GM19397 (cell line): ENCODE measurements around the gene IGF2R.

Experiments used
- ATAC-seq: cut with Tn5 transposase; IDR thresholded peaks from one replicate; pipeline ENCODE4 v1.9.1; 2021; ENCODE audit warnings: mild to moderate bottlenecking, moderate library complexity; ENCODE audit not compliant: unreplicated experiment

IGF2R gene

DNA sequence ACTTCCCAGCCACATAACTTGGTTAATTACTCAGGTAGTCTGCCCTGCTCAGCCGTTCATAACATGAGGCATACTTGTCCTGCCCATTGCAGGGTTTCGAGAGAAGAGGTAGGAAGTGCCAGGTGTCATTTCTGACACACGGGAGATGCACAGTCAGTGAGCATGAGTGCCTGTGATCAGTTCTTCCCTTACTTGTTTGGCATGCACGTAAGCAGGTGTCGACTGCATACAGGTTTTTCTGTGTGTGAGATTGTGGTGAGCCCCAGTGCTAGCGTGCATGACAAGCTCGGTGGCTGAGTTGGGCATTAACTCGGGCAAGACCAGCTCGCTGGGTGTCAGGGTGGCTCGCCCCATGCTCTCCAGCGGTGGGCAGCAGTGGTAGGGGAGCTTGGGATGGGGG lies 101.5 kb downstream of the IGF2R start:
- no peak for ATAC-seq

DNA sequence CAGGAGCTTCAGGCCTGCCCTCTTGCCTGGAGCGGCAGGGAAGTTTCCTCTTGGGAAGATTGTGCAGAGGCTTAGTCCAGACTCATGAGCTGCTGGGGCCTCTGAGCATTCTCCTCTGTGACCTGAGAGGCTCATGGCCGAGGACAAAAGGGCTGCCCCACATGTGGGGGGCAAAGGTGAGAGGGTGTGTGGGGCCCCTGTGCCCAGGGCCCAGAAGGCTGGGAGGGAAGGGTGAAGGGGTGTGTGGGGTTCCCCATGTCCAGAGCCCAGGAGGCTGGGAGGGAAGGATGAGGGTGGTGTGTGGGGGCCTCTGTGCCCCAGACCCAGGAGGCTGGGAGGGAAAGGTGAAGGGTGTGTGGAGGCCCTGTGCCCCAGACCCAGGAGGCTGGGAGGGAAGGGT lies 101.9 kb downstream of the IGF2R start:
- no peak for ATAC-seq

DNA sequence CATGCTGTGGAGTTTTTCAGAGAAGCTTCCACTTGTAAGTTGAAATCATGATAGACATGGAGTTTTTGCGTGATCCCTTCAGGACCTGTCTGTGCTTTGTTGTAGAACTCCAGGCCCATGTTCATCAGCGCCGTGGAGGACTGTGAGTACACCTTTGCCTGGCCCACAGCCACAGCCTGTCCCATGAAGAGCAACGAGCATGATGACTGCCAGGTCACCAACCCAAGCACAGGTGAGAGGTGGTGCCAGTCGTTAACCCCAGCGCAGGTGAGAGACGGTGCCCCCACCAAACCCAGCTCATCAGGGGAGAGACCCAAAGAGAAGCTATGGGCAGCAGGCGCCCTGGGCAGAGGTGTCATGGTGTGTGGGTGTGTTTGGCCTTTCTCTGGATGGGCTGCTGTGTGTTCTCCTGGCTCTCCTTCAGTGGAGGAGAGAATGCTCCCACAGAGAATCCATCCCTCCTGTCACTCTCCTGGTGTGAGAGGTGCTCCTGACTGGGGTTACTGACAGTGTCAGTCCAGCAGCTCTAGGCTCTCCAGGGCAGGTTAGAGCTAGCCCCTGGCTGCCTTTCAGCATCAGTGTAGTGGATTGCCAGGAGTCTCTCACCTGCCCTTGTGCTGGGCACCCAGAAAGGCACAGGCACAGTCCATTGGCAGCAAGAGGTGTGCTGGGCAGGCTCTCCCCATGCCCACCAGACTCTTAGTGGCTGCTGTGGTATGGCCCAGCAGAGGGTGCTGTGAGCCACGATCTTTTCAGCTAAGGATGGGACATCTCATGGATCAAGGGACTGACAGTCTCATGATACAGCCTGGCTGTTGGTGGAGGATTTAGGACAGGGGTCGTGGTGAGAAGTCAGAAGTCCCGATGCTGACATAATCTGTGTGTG lies 103.2 kb downstream of the IGF2R start:
- no peak for ATAC-seq

DNA sequence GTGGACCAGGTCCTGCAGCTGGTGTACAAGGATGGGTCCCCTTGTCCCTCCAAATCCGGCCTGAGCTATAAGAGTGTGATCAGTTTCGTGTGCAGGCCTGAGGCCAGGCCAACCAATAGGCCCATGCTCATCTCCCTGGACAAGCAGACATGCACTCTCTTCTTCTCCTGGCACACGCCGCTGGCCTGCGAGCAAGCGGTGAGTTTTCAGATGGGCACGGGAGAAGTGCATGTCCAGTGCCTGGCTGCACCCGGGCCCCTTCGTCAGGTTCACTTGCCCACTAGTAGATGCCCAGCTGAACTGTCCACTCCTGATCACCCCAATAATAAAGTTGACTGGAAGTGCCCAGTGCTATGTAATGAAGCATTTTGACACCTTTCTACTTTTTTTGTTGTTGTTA lies 104.4 kb downstream of the IGF2R start:
- ATAC-seq = no peak

DNA sequence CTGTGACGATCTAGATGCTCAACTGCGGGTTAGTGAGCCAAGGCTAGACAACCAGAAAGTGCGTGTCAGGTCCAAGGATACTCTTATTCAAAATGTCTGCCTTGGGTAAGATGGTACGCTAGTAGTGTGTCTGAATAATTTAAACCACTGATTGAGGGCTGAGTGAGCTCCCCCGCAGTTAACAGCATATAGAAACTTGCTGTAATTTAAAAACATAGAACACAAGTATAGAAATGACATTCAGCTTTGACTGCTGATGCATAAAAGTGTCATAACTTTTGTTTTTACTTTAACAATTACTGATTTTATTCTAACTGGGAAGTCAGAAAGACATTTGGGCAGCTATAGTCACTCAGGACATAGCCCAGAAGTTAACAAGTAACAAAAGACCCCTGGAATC lies 107.1 kb downstream of the IGF2R start:
- ATAC-seq = no peak

DNA sequence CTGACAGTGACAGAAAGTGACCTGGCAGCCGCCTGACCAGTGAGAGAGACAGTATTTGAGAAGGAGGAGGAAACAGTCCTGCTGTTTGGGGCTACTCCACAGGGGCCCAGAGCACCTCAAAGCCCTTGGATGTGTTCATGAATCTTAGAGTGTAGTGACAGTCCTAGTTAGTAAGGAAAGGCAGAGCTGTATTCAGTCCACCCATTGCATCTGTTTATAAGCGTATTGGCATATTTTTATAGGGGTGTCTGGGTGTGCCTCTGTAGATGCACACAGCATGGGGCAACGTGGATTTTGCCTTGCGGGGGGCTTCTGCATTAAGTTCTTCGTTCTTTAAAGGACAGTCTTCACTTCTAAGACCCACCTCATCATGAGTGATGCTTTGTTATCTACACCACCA lies 108.1 kb downstream of the IGF2R start:
- no peak for ATAC-seq

DNA sequence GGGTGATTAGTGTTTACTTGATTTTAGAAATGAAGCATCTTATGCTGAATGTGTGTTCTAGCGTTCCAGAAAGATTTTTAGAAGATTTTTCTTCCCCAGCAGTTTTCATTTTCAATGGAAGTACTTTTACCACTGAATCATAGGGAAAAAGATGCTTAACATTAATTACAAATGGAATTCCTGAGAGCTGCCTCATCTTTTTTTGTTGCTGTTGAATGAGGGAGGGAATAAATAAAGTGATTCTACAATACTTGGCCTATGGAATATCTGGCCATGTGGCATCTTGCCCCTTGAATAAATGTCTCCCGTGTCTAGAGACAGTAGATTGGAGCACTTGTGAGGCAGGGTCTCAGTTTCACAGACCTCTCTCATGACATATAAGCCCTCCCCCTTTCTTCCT lies 108.6 kb downstream of the IGF2R start:
- no peak for ATAC-seq

DNA sequence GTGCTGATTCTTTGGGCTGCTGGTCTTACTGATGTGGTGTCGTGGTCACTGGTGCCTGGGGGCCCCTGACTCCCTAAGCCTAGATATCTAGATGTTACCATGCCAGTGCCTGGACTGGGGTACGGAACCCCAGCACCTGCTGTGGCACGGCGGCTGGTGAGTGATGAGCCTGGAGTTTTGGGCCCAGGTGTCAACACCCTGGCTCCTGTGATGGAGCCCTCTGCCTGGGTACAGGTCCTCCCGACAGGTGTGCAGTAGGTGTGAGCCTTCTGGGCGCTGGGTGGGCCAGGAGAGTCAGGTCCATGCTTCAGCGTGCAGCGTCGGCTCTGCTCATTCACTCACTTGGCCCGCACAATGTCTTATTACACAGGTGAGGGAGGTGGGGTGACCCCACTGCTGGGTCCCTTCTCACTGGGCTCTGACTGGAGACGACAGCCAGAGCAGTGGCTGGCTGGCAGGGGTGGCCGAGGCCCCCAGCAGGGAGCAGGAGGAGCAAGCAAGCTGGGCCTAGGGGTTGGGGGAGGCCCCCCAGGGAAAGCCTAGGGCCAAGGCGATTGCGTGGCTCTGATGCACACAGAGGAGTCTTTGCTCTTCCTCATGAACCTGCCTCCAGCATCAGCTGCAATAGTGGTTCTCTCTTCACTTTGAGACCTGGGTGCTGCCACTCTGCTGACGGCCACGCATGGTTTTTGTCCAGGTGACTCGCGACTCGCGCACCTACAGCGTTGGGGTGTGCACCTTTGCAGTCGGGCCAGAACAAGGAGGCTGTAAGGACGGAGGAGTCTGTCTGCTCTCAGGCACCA lies 110.2 kb downstream of the IGF2R start:
- no peak for ATAC-seq

DNA sequence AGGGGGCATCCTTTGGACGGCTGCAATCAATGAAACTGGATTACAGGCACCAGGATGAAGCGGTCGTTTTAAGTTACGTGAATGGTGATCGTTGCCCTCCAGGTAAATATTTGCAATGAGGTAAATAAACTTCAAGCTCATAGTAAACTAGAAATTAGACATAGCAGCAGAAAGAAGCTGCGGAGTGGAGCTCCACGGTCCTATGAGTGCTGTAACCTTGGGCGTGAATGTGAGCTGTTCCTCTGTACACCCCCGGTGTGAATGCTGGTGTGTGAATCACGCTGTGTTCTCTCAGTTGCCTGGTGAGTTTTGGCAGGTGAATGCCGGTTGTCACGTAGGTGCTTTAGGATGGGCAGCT lies 110.8 kb downstream of the IGF2R start:
- no peak for ATAC-seq

DNA sequence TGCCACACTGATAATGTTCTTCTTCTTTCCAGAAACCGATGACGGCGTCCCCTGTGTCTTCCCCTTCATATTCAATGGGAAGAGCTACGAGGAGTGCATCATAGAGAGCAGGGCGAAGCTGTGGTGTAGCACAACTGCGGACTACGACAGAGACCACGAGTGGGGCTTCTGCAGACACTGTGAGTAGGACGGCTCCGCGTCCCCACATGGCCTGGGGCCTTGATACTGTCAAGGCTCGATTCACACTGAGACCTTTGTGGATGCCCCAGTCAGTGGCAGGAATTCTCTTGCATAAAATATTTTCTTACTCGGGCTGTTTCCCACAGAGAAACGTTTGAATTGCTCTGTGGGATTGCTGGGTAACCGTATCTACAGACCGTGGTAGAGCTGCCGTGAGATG lies 111.2 kb downstream of the IGF2R start:
- ATAC-seq = no peak

DNA sequence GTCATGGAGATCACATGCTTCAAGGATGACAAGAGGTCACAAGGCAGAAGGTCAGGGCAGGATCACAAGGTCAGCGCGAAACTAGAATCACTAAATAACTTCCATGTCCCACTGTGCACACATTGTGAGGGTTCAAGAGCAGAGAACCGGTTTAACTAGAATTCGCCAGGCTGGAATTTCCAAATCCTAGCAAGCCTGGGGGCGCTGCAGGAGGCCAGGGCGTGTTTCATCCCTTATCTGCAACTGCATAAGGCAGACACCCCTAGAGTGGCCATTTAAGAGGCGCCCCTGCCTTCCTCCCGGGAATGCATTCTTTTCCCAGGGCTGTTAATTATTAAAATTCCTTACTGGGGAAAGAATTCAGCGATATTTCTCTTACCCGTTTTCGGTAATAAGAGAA lies 112.5 kb downstream of the IGF2R start:
- no peak for ATAC-seq

DNA sequence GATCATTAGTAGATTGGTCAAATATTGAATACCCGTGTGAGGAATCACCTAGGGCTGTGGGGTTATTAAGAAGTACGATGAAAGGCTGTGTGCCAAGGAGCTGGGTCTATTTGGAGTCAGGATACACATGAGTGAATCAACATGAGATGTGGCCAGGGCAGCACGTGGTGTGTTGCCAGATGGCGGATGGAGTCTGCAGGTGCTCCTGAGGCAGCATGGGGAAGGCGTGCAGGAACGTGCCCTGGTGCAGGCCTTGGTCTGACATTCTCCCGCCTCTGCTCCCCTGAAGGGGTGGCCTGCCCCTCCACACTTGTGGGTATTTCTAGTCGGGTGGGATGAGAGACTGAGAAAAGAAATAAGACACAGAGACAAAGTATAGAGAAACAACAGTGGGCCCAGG lies 113.7 kb downstream of the IGF2R start:
- ATAC-seq = no peak

DNA sequence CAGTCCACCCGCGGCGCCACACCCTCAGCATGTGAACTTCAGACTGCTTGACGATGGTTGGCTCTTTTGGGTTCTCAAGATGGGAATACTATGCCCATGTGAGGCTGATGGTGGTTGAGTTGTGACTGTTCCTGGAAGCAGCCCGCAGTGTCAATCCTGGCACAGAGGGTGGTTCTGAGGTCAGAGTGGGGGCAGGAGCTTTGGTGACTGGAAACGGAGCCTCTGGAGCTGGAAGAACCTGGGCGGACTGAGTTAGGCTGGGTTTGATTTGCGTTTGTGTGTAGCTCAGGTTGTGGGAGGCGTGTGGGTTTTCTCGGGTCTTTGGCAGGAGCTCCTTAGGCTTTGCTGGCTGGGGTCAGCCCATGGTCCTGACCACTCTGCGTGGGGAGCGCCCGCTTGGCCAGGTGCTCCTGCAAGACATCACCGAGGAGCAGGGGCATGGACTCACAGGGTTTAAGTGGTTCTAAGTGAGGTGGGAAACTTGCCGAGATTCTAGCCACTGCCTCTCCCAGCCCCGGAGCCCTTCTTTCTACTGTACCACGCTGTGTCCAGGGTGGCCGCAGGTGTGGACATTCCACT lies 115.4 kb downstream of the IGF2R start:
- ATAC-seq = no peak

DNA sequence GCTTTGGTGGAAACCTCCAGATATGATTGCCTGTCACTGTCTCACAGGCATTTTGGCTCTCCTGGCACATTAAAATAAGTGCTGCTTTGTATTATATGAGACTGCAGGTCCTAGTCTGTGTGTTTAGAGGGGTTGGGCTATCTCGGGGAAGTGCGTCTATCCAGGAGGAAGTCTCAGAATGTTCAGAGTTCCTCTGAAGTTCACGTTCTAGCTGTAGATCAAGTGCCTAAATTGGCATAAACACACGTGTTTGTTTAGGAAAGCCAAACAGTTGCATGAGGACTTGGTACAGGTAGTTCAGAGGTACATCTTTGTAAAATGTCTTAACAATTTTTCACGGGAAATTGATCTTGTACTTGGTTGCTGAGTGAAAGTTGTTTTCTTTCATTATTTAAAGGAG lies 116.3 kb downstream of the IGF2R start:
- ATAC-seq = no peak

DNA sequence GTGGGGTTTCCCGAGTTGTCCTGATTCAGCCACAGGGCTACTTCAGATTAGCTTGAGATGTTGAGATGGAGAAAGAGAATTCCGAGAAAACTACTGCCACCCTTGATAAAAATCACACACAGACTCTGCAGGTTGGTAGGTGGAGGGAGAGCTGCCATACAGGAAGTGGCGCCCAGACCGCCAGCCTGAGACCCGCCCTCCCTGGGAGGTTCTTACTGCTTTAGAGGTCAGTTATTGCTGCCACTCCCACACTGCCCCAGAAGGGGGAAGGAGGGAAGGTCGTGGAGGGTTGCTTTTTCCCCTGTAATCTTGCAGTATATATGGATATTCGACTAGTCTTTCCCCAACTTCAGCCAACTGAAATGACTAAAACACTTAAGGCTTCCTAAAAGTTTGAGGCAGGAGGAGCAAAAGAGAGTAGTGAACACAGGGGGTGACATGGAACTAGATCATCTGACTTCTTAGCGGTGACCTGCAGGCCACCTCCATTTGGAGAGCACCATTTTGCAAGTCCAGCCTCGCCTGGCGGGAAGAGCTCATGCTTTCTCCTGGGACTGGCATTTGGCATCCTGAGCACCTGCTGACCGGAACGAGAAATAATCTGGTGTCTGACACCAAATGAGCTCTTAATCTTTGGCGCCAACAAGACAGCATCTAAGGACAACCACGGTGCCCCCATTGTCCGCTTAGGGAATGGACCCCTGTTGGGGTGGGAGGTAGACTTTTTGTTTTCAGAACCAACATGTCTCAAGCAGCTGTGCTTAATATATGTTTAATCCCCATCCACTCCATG lies 117.0 kb downstream of the IGF2R start:
- no peak for ATAC-seq

DNA sequence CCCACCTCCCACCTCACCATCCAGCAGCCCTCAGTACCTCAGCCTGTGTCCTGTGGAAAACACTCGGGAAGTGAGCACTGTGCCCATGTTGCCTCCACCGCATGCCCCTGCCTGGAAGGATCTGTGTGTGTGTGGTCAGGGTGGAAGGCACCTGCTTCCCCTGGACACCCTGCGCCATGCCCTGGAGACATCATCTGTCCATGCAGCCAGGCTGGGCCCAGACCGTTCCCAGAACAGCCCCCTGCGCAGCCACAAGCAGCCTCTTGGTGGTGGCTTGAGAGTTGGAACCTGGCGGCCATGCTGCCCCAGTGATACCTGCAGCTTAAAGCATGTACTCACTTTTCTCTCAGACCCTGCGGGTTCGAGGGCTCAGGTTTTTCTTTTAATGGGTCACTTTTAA lies 117.9 kb downstream of the IGF2R start:
- ATAC-seq = no peak

DNA sequence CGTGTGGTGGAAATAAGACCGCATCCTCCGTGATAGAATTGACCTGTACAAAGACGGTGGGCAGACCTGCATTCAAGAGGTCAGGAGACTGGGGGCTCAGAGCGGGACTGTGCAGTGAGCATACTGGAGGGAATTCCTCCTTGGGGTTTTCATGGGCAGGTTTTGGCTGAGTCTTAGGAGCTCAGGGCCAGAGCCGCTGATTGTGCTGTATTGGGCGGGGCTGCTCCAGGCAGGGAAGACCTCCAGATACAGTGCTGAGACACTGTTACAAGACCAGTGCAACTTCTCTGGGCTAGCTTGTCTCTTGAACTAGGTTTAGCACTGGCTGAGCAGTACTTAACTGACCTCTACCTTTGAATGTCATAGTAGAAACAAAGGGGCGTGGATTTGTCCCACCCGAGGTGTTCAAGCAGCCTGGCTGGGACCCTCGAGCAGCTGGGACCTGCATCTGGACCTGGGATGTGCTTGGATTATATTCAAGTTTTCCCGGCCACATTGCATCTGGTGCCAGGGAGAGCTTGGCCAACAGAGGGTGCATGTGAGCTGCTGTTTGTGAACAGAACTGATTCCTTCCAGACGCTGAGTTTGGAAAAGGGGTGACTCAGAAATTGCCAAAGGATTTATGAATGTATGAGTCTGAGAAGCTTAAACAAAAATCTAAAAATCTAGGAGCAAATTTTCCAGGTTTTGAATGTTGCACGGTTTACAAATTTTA lies 119.3 kb downstream of the IGF2R start:
- no peak for ATAC-seq

DNA sequence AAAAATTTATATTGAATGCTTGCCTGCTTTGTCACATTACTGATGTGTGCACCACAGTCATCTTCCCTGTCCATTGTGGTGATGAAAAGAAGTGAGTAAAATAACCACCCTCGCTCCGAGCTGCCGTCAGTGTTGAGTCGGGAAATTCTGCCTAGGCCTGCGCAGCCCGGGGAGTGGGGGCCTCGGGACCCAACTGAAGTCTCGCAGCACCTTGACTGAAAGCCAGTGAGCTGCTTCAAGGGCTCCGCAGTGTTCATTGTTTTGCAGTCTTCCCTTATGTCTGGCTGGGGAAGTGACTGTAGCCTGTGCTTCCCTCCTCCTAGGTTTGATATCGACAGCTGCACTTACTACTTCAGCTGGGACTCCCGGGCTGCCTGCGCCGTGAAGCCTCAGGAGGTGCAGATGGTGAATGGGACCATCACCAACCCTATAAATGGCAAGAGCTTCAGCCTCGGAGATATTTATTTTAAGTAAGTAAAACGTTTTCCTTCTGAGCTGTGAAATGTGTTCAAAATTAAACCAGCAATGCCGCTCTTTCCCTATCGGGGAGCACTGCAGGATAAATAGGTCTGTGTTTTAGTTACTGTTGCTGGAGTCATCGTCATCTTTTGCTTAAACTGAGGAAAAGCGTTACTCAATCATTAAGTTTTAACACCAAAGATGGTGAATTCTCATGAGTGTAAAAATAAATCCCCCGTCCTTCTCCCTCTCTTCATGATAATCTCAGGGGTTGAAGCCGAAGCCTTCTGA lies 120.1 kb downstream of the IGF2R start:
- ATAC-seq = no peak

DNA sequence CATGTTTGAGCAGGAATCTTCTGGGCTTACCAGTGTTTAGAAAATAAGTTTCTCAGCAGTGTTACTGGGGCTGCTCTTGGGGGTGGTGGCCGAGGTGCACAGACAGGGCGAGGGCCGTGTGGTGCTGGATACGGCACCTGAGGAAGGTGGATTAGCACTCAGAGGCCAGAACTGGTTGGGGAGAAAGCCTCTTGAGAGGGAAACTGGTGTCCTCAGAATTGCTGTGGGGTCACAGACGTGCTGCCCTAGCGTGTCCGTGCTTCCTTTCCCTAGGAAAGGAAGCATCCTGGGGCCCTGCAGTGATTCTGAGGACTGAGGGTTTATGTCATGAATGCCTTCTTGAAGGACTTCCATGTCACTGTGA lies 120.6 kb downstream of the IGF2R start:
- ATAC-seq = no peak
